GM23338 (cell line): ENCODE measurements around the gene PIEZO2. TPM values are rescaled to one million over a fixed set of nuclear protein-coding genes. Genes with fewer than 3 reads are reported as not detected.

Experiments used
- ATAC-seq: fragments of 200-7000 bp; cut with Tn5 transposase; 3 replicates; pipeline ENCODE4 v1.9.1; 2020
- DNase-seq: peaks from one replicate; pipeline ENCODE4 v3.0.0-alpha.2; 2015; ENCODE audit warnings: low spot score
- H2AFZ ChIP-seq: fragments of 200-600 bp; sonication (generic); 2 replicates; pipeline ENCODE4 v1.8.0; 2016; ENCODE audit warnings: antibody characterized with exemption, mild to moderate bottlenecking, moderate library complexity
- H3F3A ChIP-seq: fragments of 200-600 bp; sonication (generic); replicated peaks from 2 replicates; pipeline ENCODE4 v1.8.0; 2017; ENCODE audit warnings: antibody characterized with exemption, mixed run types, low read depth
- H3K27ac ChIP-seq: fragments of 200-600 bp; sonication (generic); 2 replicates; pipeline ENCODE4 v1.6.1; 2016; ENCODE audit warnings: low read depth
- H3K27me3 ChIP-seq: fragments of 200-600 bp; sonication (generic); 2 replicates; pipeline ENCODE4 v1.8.0; 2016; ENCODE audit warnings: mild to moderate bottlenecking, mixed run types, moderate library complexity; ENCODE audit not compliant: insufficient read depth
- H3K36me3 ChIP-seq: fragments of 200-600 bp; sonication (generic); 2 replicates; pipeline ENCODE4 v1.8.0; 2016; ENCODE audit warnings: mild to moderate bottlenecking; ENCODE audit not compliant: insufficient read depth
- H3K4me1 ChIP-seq: fragments of 200-600 bp; sonication (generic); 2 replicates; pipeline ENCODE4 v1.8.0; 2016; ENCODE audit warnings: mild to moderate bottlenecking, moderate library complexity; ENCODE audit not compliant: insufficient read depth
- H3K4me2 ChIP-seq: fragments of 200-600 bp; sonication (generic); 2 replicates; pipeline ENCODE4 v1.7.1; 2017; ENCODE audit warnings: mixed run types
- H3K4me3 ChIP-seq: fragments of 200-600 bp; sonication (generic); 2 replicates; pipeline ENCODE4 v1.6.1; 2016; ENCODE audit warnings: mixed run types
- H3K79me2 ChIP-seq: fragments of 200-600 bp; sonication (generic); replicated peaks from 2 replicates; pipeline ENCODE4 v1.8.0; 2017; ENCODE audit warnings: mild to moderate bottlenecking; ENCODE audit not compliant: insufficient read depth
- H3K9me2 ChIP-seq: fragments of 200-600 bp; sonication (generic); 2 replicates; pipeline ENCODE4 v1.8.0; 2017; ENCODE audit not compliant: insufficient read depth
- H4K20me1 ChIP-seq: fragments of 200-600 bp; sonication (generic); replicated peaks from 2 replicates; pipeline ENCODE4 v1.8.0; 2017; ENCODE audit warnings: mild to moderate bottlenecking; ENCODE audit not compliant: insufficient read depth
- H3K27ac Mint-ChIP-seq: 2 replicates; pipeline ENCODE4 v1.8.0; 2020; ENCODE audit warnings: inconsistent platforms, mild to moderate bottlenecking, moderate library complexity, mixed read lengths
- H3K27me3 Mint-ChIP-seq: 3 replicates; pipeline ENCODE4 v1.8.0; 2022; ENCODE audit warnings: low read depth, mild to moderate bottlenecking, moderate library complexity, mixed read lengths, inconsistent platforms; ENCODE audit not compliant: insufficient read depth, poor library complexity
- H3K36me3 Mint-ChIP-seq: 3 replicates; pipeline ENCODE4 v1.8.0; 2021; ENCODE audit warnings: low read depth, mild to moderate bottlenecking, inconsistent platforms, moderate library complexity, mixed read lengths
- H3K4me1 Mint-ChIP-seq: 3 replicates; pipeline ENCODE4 v1.8.0; 2020; ENCODE audit warnings: mild to moderate bottlenecking, inconsistent platforms, mixed read lengths
- H3K4me3 Mint-ChIP-seq: 3 replicates; pipeline ENCODE4 v1.8.0; 2021; ENCODE audit warnings: moderate library complexity, mild to moderate bottlenecking, inconsistent platforms, mixed read lengths
- H3K9me3 Mint-ChIP-seq: 3 replicates; pipeline ENCODE4 v1.8.0; 2020; ENCODE audit warnings: moderate library complexity, mild to moderate bottlenecking, inconsistent platforms, mixed read lengths
- CREB1 ChIP-seq: fragments of 250-450 bp; sonication (Bioruptor Pico); IDR thresholded peaks from 2 replicates; pipeline ENCODE4 v1.5.0; 2020; ENCODE audit warnings: low read depth, mild to moderate bottlenecking, moderate library complexity
- EZH2 ChIP-seq: fragments of 200-600 bp; sonication (generic); IDR thresholded peaks from one replicate; pipeline ENCODE4 v1.8.0; 2017; ENCODE audit warnings: antibody characterized with exemption, mild to moderate bottlenecking, low read depth; ENCODE audit not compliant: unreplicated experiment
- NANOG ChIP-seq: IDR thresholded peaks from 2 replicates; pipeline ENCODE4 v1.6.1; 2016; ENCODE audit warnings: antibody characterized with exemption, borderline replicate concordance
- ZNF114 ChIP-seq: fragments of 250-450 bp; sonication (Bioruptor Pico); IDR thresholded peaks from 2 replicates; pipeline ENCODE4 v1.5.0; 2020; ENCODE audit warnings: mild to moderate bottlenecking, moderate library complexity
- ZNF331 ChIP-seq: fragments of 250-450 bp; sonication (Bioruptor Pico); IDR thresholded peaks from 2 replicates; pipeline ENCODE4 v1.5.0; 2020; ENCODE audit warnings: low read depth, mild to moderate bottlenecking, moderate library complexity
- polyA plus RNA-seq: library from polyadenylated mRNA; unstranded; fragments of >200 nt; fragmentation: Nextera tagmentation; extraction: Ambion mirVana; gene quantifications from 2 replicates; pipeline ENCODE4 v1.2.1, GENCODE V29; 2016
- total RNA-seq: library from RNA; depleted of rRNA; stranded (reverse); fragments of >200 nt; shearing (Covaris generic); gene quantifications from 2 replicates; pipeline ENCODE4 v1.2.3, GENCODE V29; 2014
- TF ChIP-seq, protein P1 (sequence below): IDR thresholded peaks from one replicate; pipeline ENCODE4 v1.6.1; 2018; ENCODE audit warnings: antibody characterized with exemption; ENCODE audit not compliant: unreplicated experiment
- TF ChIP-seq, protein P2 (sequence below), 2 experiments: fragments of 200-600 bp in 1 of 2; sonication (generic) in 1 of 2; conservative IDR thresholded peaks; 2 replicates each; pipeline versions ENCODE4 v1.5.1 to v1.6.1; 2016 to 2017; ENCODE audit warnings: antibody characterized with exemption in 2 of 2, low read depth in 2 of 2, mild to moderate bottlenecking in 2 of 2, moderate library complexity in 1 of 2
- TF ChIP-seq, protein P3 (sequence below): IDR thresholded peaks from 2 replicates; pipeline ENCODE4 v1.6.1; 2016; ENCODE audit warnings: antibody characterized with exemption
- TF ChIP-seq, protein P4 (sequence below): fragments of 250-450 bp; sonication (Bioruptor Pico); IDR thresholded peaks from 2 replicates; pipeline ENCODE4 v1.5.0; 2020; ENCODE audit warnings: mild to moderate bottlenecking, moderate library complexity

Gene PIEZO2
- total and polyA plus RNA-seq, 2 experiments from 2014 or later, result 4.8 to 8.2 TPM

DNA sequence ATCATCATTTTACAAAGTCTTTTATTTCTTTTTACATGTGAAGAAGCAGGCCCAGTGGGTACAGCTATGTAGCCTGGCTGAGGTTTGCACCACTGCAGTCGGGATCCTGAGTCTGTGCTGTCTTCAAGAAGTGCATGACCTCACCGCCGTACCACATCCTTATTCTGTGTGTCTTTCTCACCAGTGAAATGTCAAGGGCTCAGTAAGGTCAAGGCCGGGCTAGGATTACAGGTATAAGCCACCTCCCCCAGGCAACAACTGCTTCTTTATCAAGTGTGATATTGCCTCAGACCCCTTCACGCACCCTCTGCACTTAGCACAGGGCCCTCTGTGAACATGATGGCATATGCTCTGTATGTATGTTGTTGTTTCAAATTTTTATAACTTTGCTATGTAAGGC lies 76.7 kb downstream of the PIEZO2 start (continued):
- TF ChIP-seq, protein P1, sequence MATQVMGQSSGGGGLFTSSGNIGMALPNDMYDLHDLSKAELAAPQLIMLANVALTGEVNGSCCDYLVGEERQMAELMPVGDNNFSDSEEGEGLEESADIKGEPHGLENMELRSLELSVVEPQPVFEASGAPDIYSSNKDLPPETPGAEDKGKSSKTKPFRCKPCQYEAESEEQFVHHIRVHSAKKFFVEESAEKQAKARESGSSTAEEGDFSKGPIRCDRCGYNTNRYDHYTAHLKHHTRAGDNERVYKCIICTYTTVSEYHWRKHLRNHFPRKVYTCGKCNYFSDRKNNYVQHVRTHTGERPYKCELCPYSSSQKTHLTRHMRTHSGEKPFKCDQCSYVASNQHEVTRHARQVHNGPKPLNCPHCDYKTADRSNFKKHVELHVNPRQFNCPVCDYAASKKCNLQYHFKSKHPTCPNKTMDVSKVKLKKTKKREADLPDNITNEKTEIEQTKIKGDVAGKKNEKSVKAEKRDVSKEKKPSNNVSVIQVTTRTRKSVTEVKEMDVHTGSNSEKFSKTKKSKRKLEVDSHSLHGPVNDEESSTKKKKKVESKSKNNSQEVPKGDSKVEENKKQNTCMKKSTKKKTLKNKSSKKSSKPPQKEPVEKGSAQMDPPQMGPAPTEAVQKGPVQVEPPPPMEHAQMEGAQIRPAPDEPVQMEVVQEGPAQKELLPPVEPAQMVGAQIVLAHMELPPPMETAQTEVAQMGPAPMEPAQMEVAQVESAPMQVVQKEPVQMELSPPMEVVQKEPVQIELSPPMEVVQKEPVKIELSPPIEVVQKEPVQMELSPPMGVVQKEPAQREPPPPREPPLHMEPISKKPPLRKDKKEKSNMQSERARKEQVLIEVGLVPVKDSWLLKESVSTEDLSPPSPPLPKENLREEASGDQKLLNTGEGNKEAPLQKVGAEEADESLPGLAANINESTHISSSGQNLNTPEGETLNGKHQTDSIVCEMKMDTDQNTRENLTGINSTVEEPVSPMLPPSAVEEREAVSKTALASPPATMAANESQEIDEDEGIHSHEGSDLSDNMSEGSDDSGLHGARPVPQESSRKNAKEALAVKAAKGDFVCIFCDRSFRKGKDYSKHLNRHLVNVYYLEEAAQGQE, result no peak
- TF ChIP-seq, protein P2, sequence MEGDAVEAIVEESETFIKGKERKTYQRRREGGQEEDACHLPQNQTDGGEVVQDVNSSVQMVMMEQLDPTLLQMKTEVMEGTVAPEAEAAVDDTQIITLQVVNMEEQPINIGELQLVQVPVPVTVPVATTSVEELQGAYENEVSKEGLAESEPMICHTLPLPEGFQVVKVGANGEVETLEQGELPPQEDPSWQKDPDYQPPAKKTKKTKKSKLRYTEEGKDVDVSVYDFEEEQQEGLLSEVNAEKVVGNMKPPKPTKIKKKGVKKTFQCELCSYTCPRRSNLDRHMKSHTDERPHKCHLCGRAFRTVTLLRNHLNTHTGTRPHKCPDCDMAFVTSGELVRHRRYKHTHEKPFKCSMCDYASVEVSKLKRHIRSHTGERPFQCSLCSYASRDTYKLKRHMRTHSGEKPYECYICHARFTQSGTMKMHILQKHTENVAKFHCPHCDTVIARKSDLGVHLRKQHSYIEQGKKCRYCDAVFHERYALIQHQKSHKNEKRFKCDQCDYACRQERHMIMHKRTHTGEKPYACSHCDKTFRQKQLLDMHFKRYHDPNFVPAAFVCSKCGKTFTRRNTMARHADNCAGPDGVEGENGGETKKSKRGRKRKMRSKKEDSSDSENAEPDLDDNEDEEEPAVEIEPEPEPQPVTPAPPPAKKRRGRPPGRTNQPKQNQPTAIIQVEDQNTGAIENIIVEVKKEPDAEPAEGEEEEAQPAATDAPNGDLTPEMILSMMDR (conservative IDR thresholded peaks at IDR 0.05; ENCODE audit: low read depth in 2 of 2), result no peak
- TF ChIP-seq NANOG, result no peak
- TF ChIP-seq, protein P3, sequence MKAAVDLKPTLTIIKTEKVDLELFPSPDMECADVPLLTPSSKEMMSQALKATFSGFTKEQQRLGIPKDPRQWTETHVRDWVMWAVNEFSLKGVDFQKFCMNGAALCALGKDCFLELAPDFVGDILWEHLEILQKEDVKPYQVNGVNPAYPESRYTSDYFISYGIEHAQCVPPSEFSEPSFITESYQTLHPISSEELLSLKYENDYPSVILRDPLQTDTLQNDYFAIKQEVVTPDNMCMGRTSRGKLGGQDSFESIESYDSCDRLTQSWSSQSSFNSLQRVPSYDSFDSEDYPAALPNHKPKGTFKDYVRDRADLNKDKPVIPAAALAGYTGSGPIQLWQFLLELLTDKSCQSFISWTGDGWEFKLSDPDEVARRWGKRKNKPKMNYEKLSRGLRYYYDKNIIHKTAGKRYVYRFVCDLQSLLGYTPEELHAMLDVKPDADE, result no peak

DNA sequence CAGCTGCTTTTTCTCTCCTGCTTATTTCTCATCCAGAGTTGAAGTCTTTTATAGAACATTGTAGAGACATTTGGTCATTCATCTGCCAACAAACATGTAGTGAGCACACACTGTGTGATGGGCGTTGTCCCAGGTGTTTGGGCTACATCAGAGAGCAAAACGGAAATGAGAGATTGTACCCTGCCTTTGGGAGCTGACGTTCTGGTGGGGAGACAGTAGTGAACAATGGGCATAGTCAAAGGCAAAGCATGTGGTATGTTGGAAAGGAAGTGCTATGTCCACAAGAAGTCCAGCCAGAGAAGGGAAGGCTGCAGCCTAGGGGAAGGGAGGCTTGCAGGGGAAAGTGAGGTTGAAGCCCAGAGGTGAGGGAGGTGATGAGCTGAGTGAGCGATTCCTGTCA lies 78.1 kb downstream of the PIEZO2 start:
- Histone ChIP-seq H3K4me2 (no peak overlapping the region), H2AFZ (no peak overlapping the region), H3K36me3 (no peaks in the 10 kb centered on the region), H3K4me1 (no peaks in the 10 kb centered on the region), H3K9me2 (no peaks in the 10 kb centered on the region), H3F3A (no peaks in the 10 kb centered on the region), H3K4me3 (no peak overlapping the region), H3K27ac (no peak overlapping the region), H3K79me2 (no peaks in the 10 kb centered on the region), H3K27me3 (no peaks in the 10 kb centered on the region), H4K20me1 (no peaks in the 10 kb centered on the region)
- ATAC-seq (no peak), DNase-seq (no peak)
- H3K36me3 Mint-ChIP-seq, result peaks cover 7% of the 10 kb centered on the region; the same call in 2 of the 3 replicates
- no peak overlapping the region for H3K27ac Mint-ChIP-seq
- no peak overlapping the region for H3K4me3 Mint-ChIP-seq
- H3K27me3 Mint-ChIP-seq, result peaks cover 4% of the 10 kb centered on the region
- H3K4me1 Mint-ChIP-seq, result no peaks in the 10 kb centered on the region
- H3K9me3 Mint-ChIP-seq, result peaks cover 7% of the 10 kb centered on the region; the same call in 2 of the 3 replicates
- no peak for TF ChIP-seq ZNF114 (CRISPR knock-in tag)
- TF ChIP-seq EZH2, result no peak
- TF ChIP-seq NANOG, result no peak
- TF ChIP-seq, protein P2 (conservative IDR thresholded peaks at IDR 0.05; ENCODE audit: low read depth in 2 of 2), result no peak
- TF ChIP-seq CREB1 (CRISPR knock-in tag), result no peak
- no peak for TF ChIP-seq ZNF331 (CRISPR knock-in tag)
- TF ChIP-seq, protein P4, sequence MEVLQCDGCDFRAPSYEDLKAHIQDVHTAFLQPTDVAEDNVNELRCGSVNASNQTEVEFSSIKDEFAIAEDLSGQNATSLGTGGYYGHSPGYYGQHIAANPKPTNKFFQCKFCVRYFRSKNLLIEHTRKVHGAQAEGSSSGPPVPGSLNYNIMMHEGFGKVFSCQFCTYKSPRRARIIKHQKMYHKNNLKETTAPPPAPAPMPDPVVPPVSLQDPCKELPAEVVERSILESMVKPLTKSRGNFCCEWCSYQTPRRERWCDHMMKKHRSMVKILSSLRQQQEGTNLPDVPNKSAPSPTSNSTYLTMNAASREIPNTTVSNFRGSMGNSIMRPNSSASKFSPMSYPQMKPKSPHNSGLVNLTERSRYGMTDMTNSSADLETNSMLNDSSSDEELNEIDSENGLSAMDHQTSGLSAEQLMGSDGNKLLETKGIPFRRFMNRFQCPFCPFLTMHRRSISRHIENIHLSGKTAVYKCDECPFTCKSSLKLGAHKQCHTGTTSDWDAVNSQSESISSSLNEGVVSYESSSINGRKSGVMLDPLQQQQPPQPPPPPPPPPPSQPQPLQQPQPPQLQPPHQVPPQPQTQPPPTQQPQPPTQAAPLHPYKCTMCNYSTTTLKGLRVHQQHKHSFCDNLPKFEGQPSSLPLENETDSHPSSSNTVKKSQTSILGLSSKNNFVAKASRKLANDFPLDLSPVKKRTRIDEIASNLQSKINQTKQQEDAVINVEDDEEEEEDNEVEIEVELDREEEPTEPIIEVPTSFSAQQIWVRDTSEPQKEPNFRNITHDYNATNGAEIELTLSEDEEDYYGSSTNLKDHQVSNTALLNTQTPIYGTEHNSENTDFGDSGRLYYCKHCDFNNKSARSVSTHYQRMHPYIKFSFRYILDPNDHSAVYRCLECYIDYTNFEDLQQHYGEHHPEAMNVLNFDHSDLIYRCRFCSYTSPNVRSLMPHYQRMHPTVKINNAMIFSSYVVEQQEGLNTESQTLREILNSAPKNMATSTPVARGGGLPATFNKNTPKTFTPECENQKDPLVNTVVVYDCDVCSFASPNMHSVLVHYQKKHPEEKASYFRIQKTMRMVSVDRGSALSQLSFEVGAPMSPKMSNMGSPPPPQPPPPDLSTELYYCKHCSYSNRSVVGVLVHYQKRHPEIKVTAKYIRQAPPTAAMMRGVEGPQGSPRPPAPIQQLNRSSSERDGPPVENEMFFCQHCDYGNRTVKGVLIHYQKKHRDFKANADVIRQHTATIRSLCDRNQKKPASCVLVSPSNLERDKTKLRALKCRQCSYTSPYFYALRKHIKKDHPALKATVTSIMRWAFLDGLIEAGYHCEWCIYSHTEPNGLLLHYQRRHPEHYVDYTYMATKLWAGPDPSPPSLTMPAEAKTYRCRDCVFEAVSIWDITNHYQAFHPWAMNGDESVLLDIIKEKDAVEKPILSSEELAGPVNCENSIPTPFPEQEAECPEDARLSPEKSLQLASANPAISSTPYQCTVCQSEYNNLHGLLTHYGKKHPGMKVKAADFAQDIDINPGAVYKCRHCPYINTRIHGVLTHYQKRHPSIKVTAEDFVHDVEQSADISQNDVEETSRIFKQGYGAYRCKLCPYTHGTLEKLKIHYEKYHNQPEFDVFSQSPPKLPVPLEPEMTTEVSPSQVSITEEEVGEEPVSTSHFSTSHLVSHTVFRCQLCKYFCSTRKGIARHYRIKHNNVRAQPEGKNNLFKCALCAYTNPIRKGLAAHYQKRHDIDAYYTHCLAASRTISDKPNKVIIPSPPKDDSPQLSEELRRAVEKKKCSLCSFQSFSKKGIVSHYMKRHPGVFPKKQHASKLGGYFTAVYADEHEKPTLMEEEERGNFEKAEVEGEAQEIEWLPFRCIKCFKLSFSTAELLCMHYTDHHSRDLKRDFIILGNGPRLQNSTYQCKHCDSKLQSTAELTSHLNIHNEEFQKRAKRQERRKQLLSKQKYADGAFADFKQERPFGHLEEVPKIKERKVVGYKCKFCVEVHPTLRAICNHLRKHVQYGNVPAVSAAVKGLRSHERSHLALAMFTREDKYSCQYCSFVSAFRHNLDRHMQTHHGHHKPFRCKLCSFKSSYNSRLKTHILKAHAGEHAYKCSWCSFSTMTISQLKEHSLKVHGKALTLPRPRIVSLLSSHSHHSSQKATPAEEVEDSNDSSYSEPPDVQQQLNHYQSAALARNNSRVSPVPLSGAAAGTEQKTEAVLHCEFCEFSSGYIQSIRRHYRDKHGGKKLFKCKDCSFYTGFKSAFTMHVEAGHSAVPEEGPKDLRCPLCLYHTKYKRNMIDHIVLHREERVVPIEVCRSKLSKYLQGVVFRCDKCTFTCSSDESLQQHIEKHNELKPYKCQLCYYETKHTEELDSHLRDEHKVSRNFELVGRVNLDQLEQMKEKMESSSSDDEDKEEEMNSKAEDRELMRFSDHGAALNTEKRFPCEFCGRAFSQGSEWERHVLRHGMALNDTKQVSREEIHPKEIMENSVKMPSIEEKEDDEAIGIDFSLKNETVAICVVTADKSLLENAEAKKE (CRISPR knock-in tag), result no peak
